Measurements from ENCODE around the gene FAS. TPM values are rescaled to one million over a fixed set of nuclear protein-coding genes. Genes with fewer than 3 reads are reported as not detected.
A peak's percentile ranks its signal among the peaks of the same experiment; 100 is the strongest.

FAS gene
- total and polyA plus RNA-seq, 4 experiments from 2014 or later: 42.4 to 80.6 (median 47.4) TPM

GRCh38 chr10:88983206-88983605, 7.4 kb upstream of the FAS start:
- Mint-ChIP-seq H3K27ac (peak overlapping the region in 6 of 7 donors; percentile 4 to 70 (median 39)), H3K9me3 (peaks cover 0 to 9% (median 4%) of the 10 kb centered on the region in 8 donors), H3K4me1 (peaks cover 32 to 47% (median 40%) of the 10 kb centered on the region in 4 donors), H3K36me3 (peaks cover 0 to 2% of the 10 kb centered on the region in 2 donors), H3K27me3 (no peaks in the 10 kb centered on the region), H3K4me3 (peak overlapping the region in 3 of 8 donors; percentile 19 to 29 (median 26))
- CTCF ChIA-PET (ENCODE audit: partially characterized antibody): interaction anchor here (1.2 to 3.5 kb wide), 5 partner anchors 46 to 147 kb away, joined by 3 to 11 read pairs (median 6); no protein-coding TSS in a partner anchor
- H3K27me3 ChIP-seq (ENCODE audit: insufficient read depth, low read length): no peaks in the 10 kb centered on the region
- no peak overlapping the region for H3K27ac ChIP-seq (ENCODE audit: low read depth, low read length)
- intact Hi-C loops (cut with micrococcal nuclease): no loop called here
- H3K9me3 ChIP-seq (ENCODE audit: control insufficient read depth in 1 of 2, low read length in 2 of 2): no peaks in the 10 kb centered on the region
- peaks cover 41% of the 10 kb centered on the region for H3K4me1 ChIP-seq (ENCODE audit: insufficient read depth, low read length)
- H3K36me3 ChIP-seq (ENCODE audit: insufficient read depth, low read length): no peaks in the 10 kb centered on the region
- no peak overlapping the region for H3K4me3 ChIP-seq (ENCODE audit: low read length in 2 of 2)
- POLR2A ChIA-PET (ENCODE audit: partially characterized antibody): interaction anchor here (0.7 to 5.8 kb wide), 4 partner anchors 8 to 18 kb away, joined by 3 to 44 read pairs (median 4); partner anchors contain the start of gene FAS
- DNase-seq: peak in 1 of 5 donors; percentile 26

GRCh38 chr10:88983939-88984338, 6.7 kb upstream of the FAS start:
- Mint-ChIP-seq H3K4me3 (no peak overlapping the region), H3K4me1 (peaks cover 36 to 54% (median 47%) of the 10 kb centered on the region in 4 donors), H3K9me3 (peaks cover 0 to 9% (median 4%) of the 10 kb centered on the region in 8 donors), H3K27me3 (no peaks in the 10 kb centered on the region), H3K36me3 (peaks cover 0 to 2% of the 10 kb centered on the region in 2 donors), H3K27ac (peak overlapping the region in 6 of 7 donors; percentile 11 to 65 (median 58))
- ChIA-PET CTCF (ENCODE audit: partially characterized antibody) (interaction anchor here (3.5 kb wide), 1 partner anchor 148 kb away, joined by 11 read pairs; no protein-coding TSS in a partner anchor), POLR2A (ENCODE audit: partially characterized antibody) (interaction anchor here (1.5 kb wide), 1 partner anchor 9 kb away, joined by 3 read pairs; no protein-coding TSS in a partner anchor)
- Histone ChIP-seq H3K27ac (ENCODE audit: low read depth, low read length) (no peak overlapping the region), H3K4me1 (ENCODE audit: insufficient read depth, low read length) (peaks cover 48% of the 10 kb centered on the region), H3K27me3 (ENCODE audit: insufficient read depth, low read length) (no peaks in the 10 kb centered on the region), H3K4me3 (ENCODE audit: low read length in 2 of 2) (no peak overlapping the region), H3K9me3 (ENCODE audit: control insufficient read depth in 1 of 2, low read length in 2 of 2) (no peaks in the 10 kb centered on the region), H3K36me3 (ENCODE audit: insufficient read depth, low read length) (no peaks in the 10 kb centered on the region)
- intact Hi-C loops (cut with micrococcal nuclease): no loop called here
- no peak for DNase-seq

- no peak overlapping the region for H3K4me3 ChIP-seq (ENCODE audit: low read length in 2 of 2)
- H3K4me1 Mint-ChIP-seq: peaks cover 38 to 55% (median 48%) of the 10 kb centered on the region in 4 donors
- no peaks in the 10 kb centered on the region for H3K36me3 ChIP-seq (ENCODE audit: insufficient read depth, low read length)
- H3K27me3 Mint-ChIP-seq: no peaks in the 10 kb centered on the region
- peaks cover 50% of the 10 kb centered on the region for H3K4me1 ChIP-seq (ENCODE audit: insufficient read depth, low read length)
- H3K4me3 Mint-ChIP-seq: no peak overlapping the region
- peak overlapping the region in 6 of 7 donors; percentile 18 to 65 (median 60) for H3K27ac Mint-ChIP-seq
- intact Hi-C loops (cut with micrococcal nuclease): no loop called here
- H3K9me3 Mint-ChIP-seq: peaks cover 0 to 9% (median 4%) of the 10 kb centered on the region in 8 donors
- H3K36me3 Mint-ChIP-seq: peaks cover 0 to 2% of the 10 kb centered on the region in 2 donors
- H3K9me3 ChIP-seq (ENCODE audit: control insufficient read depth in 1 of 2, low read length in 2 of 2): no peaks in the 10 kb centered on the region
- no peaks in the 10 kb centered on the region for H3K27me3 ChIP-seq (ENCODE audit: insufficient read depth, low read length)
- CTCF ChIA-PET (ENCODE audit: partially characterized antibody): no interaction called here
- H3K27ac ChIP-seq (ENCODE audit: low read depth, low read length): no peak overlapping the region
- POLR2A ChIA-PET (ENCODE audit: partially characterized antibody): no interaction called here
- DNase-seq: no peak
These were observed 6.1 kb upstream of the FAS start for GRCh38 chr10:88984525-88984924.

- Mint-ChIP-seq H3K27ac (peak overlapping the region; percentile 60 to 100 (median 68)), H3K4me3 (peak overlapping the region in 3 of 8 donors; percentile 33 to 72 (median 43)), H3K36me3 (peaks cover 0 to 12% of the 10 kb centered on the region in 2 donors), H3K27me3 (no peaks in the 10 kb centered on the region), H3K4me1 (peaks cover 48 to 75% (median 55%) of the 10 kb centered on the region in 4 donors), H3K9me3 (peaks cover 0 to 9% (median 4%) of the 10 kb centered on the region in 8 donors)
- Histone ChIP-seq H3K9me3 (ENCODE audit: control insufficient read depth in 1 of 2, low read length in 2 of 2) (no peaks in the 10 kb centered on the region), H3K36me3 (ENCODE audit: insufficient read depth, low read length) (no peaks in the 10 kb centered on the region), H3K27me3 (ENCODE audit: insufficient read depth, low read length) (no peaks in the 10 kb centered on the region), H3K27ac (ENCODE audit: low read depth, low read length) (no peak overlapping the region), H3K4me1 (ENCODE audit: insufficient read depth, low read length) (peaks cover 58% of the 10 kb centered on the region), H3K4me3 (ENCODE audit: low read length in 2 of 2) (no peak overlapping the region)
- DNase-seq: peak in 1 of 5 donors; percentile 34
- ChIA-PET CTCF (ENCODE audit: partially characterized antibody) (interaction anchor here (0.7 to 10.8 kb wide), 15 partner anchors 8 to 248 kb away, joined by 3 to 138 read pairs (median 5); no protein-coding TSS in a partner anchor), POLR2A (ENCODE audit: partially characterized antibody) (interaction anchor here (0.7 to 1.3 kb wide), 12 partner anchors 10 to 1124 kb away, joined by 3 to 12 read pairs (median 3); no protein-coding TSS in a partner anchor)
- intact Hi-C loops (cut with micrococcal nuclease): loop anchor here (2.0 kb wide), 1 partner anchor 14 kb away; no protein-coding TSS in a partner anchor
These were observed 3.9 kb upstream of the FAS start for GRCh38 chr10:88986549-88987242.

- peak in 1 of 5 donors; percentile 38 for DNase-seq
- POLR2A ChIA-PET (ENCODE audit: partially characterized antibody): interaction anchor here (0.7 to 1.3 kb wide), 12 partner anchors 9 to 1125 kb away, joined by 3 to 12 read pairs (median 3); no protein-coding TSS in a partner anchor
These were observed 3.3 kb upstream of the FAS start for GRCh38 chr10:88987243-88987725.

GRCh38 chr10:88987840-88988239, 2.8 kb upstream of the FAS start:
- Mint-ChIP-seq H3K36me3 (peaks cover 0 to 14% of the 10 kb centered on the region in 2 donors), H3K4me1 (peaks cover 53 to 85% (median 64%) of the 10 kb centered on the region in 4 donors), H3K27me3 (no peaks in the 10 kb centered on the region), H3K27ac (peak overlapping the region; percentile 37 to 100 (median 76)), H3K9me3 (peaks cover 0 to 9% (median 4%) of the 10 kb centered on the region in 8 donors), H3K4me3 (peak overlapping the region in 4 of 8 donors; percentile 7 to 56 (median 34))
- DNase-seq: no peak
- Histone ChIP-seq H3K4me3 (ENCODE audit: low read length in 2 of 2) (no peak overlapping the region), H3K4me1 (ENCODE audit: insufficient read depth, low read length) (peaks cover 62% of the 10 kb centered on the region), H3K27ac (ENCODE audit: low read depth, low read length) (no peak overlapping the region), H3K9me3 (ENCODE audit: control insufficient read depth in 1 of 2, low read length in 2 of 2) (no peaks in the 10 kb centered on the region), H3K36me3 (ENCODE audit: insufficient read depth, low read length) (no peaks in the 10 kb centered on the region), H3K27me3 (ENCODE audit: insufficient read depth, low read length) (no peaks in the 10 kb centered on the region)
- ChIA-PET POLR2A (ENCODE audit: partially characterized antibody) (interaction anchor here (0.7 to 6.1 kb wide), 10 partner anchors 9 to 1125 kb away, joined by 3 to 54 read pairs (median 3); no protein-coding TSS in a partner anchor), CTCF (ENCODE audit: partially characterized antibody) (interaction anchor here (0.8 to 10.8 kb wide), 12 partner anchors 9 to 247 kb away, joined by 3 to 138 read pairs (median 5); no protein-coding TSS in a partner anchor)
- intact Hi-C loops (cut with micrococcal nuclease): loop anchor here (2.0 kb wide), 1 partner anchor 13 kb away; no protein-coding TSS in a partner anchor

More at GRCh38 chr10:88987243-88987725, 3.3 kb upstream of the FAS start:
- peaks cover 0 to 14% of the 10 kb centered on the region in 2 donors for H3K36me3 Mint-ChIP-seq
- CTCF ChIA-PET (ENCODE audit: partially characterized antibody): interaction anchor here (0.7 to 10.8 kb wide), 15 partner anchors 8 to 247 kb away, joined by 3 to 138 read pairs (median 5); no protein-coding TSS in a partner anchor
- H3K4me1 ChIP-seq (ENCODE audit: insufficient read depth, low read length): peaks cover 58% of the 10 kb centered on the region
- peaks cover 50 to 80% (median 60%) of the 10 kb centered on the region in 4 donors for H3K4me1 Mint-ChIP-seq
- no peaks in the 10 kb centered on the region for H3K27me3 ChIP-seq (ENCODE audit: insufficient read depth, low read length)
- H3K9me3 Mint-ChIP-seq: peaks cover 0 to 9% (median 4%) of the 10 kb centered on the region in 8 donors
- no peak overlapping the region for H3K27ac ChIP-seq (ENCODE audit: low read depth, low read length)
- peak overlapping the region in 5 of 8 donors; percentile 27 to 56 (median 44) for H3K4me3 Mint-ChIP-seq
- no peaks in the 10 kb centered on the region for H3K9me3 ChIP-seq (ENCODE audit: control insufficient read depth in 1 of 2, low read length in 2 of 2)
- intact Hi-C loops (cut with micrococcal nuclease): loop anchor here (2.0 kb wide), 1 partner anchor 14 kb away; no protein-coding TSS in a partner anchor
- H3K27me3 Mint-ChIP-seq: no peaks in the 10 kb centered on the region
- no peaks in the 10 kb centered on the region for H3K36me3 ChIP-seq (ENCODE audit: insufficient read depth, low read length)
- H3K27ac Mint-ChIP-seq: peak overlapping the region in 5 of 7 donors; percentile 48 to 100 (median 76)
- no peak overlapping the region for H3K4me3 ChIP-seq (ENCODE audit: low read length in 2 of 2)

Measured in CD4-positive, alpha-beta memory T cell (primary cell).